HG03469 (cell line): ENCODE results near the gene MGAT3.
"Not testable (repeated sequence)": the region's sequence is repeated elsewhere in the genome, so short reads cannot be mapped to it uniquely, and the experiment has no call there.

Source experiments
- ATAC-seq: cut with Tn5 transposase; IDR thresholded peaks from one replicate; pipeline ENCODE4 v1.9.1; 2021; ENCODE audit warnings: mild to moderate bottlenecking, moderate library complexity, moderate number of reproducible peaks; ENCODE audit not compliant: unreplicated experiment

MGAT3 gene

GRCh38 chr22:39488563-39489083 lies 31.8 kb downstream of the MGAT3 start:
- ATAC-seq = no peak

GRCh38 chr22:39489094-39490068 lies 32.6 kb downstream of the MGAT3 start:
- no peak for ATAC-seq

GRCh38 chr22:39490135-39490798 lies 33.5 kb downstream of the MGAT3 start:
- ATAC-seq = no peak

- ATAC-seq = no peak
Measured at GRCh38 chr22:39490966-39491680, 34.3 kb downstream of the MGAT3 start.

- ATAC-seq = no peak
Measured at GRCh38 chr22:39491696-39492095, 34.9 kb downstream of the MGAT3 start.

GRCh38 chr22:39492186-39492585 lies 35.4 kb downstream of the MGAT3 start:
- no peak for ATAC-seq

GRCh38 chr22:39493759-39494158 lies 36.9 kb downstream of the MGAT3 start:
- ATAC-seq = no peak

- no peak for ATAC-seq
Measured at GRCh38 chr22:39494471-39495120, 37.8 kb downstream of the MGAT3 start.

GRCh38 chr22:39496131-39496838 lies 39.5 kb downstream of the MGAT3 start:
- ATAC-seq = no peak

GRCh38 chr22:39497429-39497828 lies 40.6 kb downstream of the MGAT3 start:
- ATAC-seq = no peak

GRCh38 chr22:39498368-39498767 lies 41.6 kb downstream of the MGAT3 start:
- no peak for ATAC-seq

- no peak for ATAC-seq
Measured at GRCh38 chr22:39498802-39499201, 42.0 kb downstream of the MGAT3 start.

GRCh38 chr22:39500101-39500500 lies 43.3 kb downstream of the MGAT3 start:
- ATAC-seq = no peak

- ATAC-seq = no peak
Measured at GRCh38 chr22:39501644-39502108, 44.9 kb downstream of the MGAT3 start.

GRCh38 chr22:39502109-39502788 lies 45.4 kb downstream of the MGAT3 start, which contains the start of gene MIEF1:
Gene MIEF1 (plus strand): TSS chr22:39502290. CDS start chr22:39511295, 9,005 bp downstream.
- peak; percentile 47 for ATAC-seq

GRCh38 chr22:39502789-39503409 lies 46.1 kb downstream of the MGAT3 start:
- ATAC-seq = no peak

- no peak for ATAC-seq
Measured at GRCh38 chr22:39503630-39504029, 46.8 kb downstream of the MGAT3 start.

- ATAC-seq = no peak
Measured at GRCh38 chr22:39504071-39504470, 47.3 kb downstream of the MGAT3 start.

GRCh38 chr22:39507021-39507420 lies 50.2 kb downstream of the MGAT3 start:
- not testable (repeated sequence) for ATAC-seq
